ENCODE results near the gene SAE1.

Gene SAE1

GRCh38 chr19:47146920-47147319 lies 16.3 kb downstream of the SAE1 start:
- no peaks in the 10 kb centered on the region for H3K9me3 Mint-ChIP-seq
- H3K36me3 Mint-ChIP-seq (ENCODE audit: low read depth): peaks cover 71% of the 10 kb centered on the region
- no peak for TF ChIP-seq CTCF (IDR thresholded peaks at IDR 0.05; ENCODE audit: unreplicated experiment in 3 of 3)
- no peak overlapping the region for H3K27ac Mint-ChIP-seq
- peaks cover 22% of the 10 kb centered on the region for H3K4me1 Mint-ChIP-seq
- H3K27me3 Mint-ChIP-seq (ENCODE audit: low read depth): no peaks in the 10 kb centered on the region
- H3K4me3 Mint-ChIP-seq: no peak overlapping the region

- TF ChIP-seq CTCF (IDR thresholded peaks at IDR 0.05; ENCODE audit: unreplicated experiment in 3 of 3): no peak
- peaks cover 67% of the 10 kb centered on the region for H3K36me3 Mint-ChIP-seq (ENCODE audit: low read depth)
- H3K9me3 Mint-ChIP-seq: no peaks in the 10 kb centered on the region
- H3K4me1 Mint-ChIP-seq: peaks cover 26% of the 10 kb centered on the region
- no peaks in the 10 kb centered on the region for H3K27me3 Mint-ChIP-seq (ENCODE audit: low read depth)
- H3K4me3 Mint-ChIP-seq: no peak overlapping the region
- H3K27ac Mint-ChIP-seq: peak overlapping the region; percentile 77 to 89 (median 84)
Measured at GRCh38 chr19:47151627-47152026, 21.0 kb downstream of the SAE1 start.

GRCh38 chr19:47152205-47152604 lies 21.6 kb downstream of the SAE1 start:
- TF ChIP-seq CTCF (IDR thresholded peaks at IDR 0.05; ENCODE audit: unreplicated experiment in 3 of 3): no peak
- Mint-ChIP-seq H3K27me3 (ENCODE audit: low read depth) (no peaks in the 10 kb centered on the region), H3K9me3 (no peaks in the 10 kb centered on the region), H3K27ac (peak overlapping the region; percentile 17 to 89 (median 84)), H3K36me3 (ENCODE audit: low read depth) (peaks cover 67% of the 10 kb centered on the region), H3K4me3 (no peak overlapping the region), H3K4me1 (peaks cover 27% of the 10 kb centered on the region)

GRCh38 chr19:47152632-47153031 lies 22.0 kb downstream of the SAE1 start:
- peaks cover 31% of the 10 kb centered on the region for H3K4me1 Mint-ChIP-seq
- H3K36me3 Mint-ChIP-seq (ENCODE audit: low read depth): peaks cover 69% of the 10 kb centered on the region
- H3K9me3 Mint-ChIP-seq: no peaks in the 10 kb centered on the region
- H3K27me3 Mint-ChIP-seq (ENCODE audit: low read depth): no peaks in the 10 kb centered on the region
- no peak overlapping the region for H3K4me3 Mint-ChIP-seq
- TF ChIP-seq CTCF (IDR thresholded peaks at IDR 0.05; ENCODE audit: unreplicated experiment in 3 of 3): no peak
- peak overlapping the region; percentile 17 to 89 (median 84) for H3K27ac Mint-ChIP-seq

GRCh38 chr19:47153266-47153665 lies 22.6 kb downstream of the SAE1 start:
- Mint-ChIP-seq H3K4me3 (no peak overlapping the region), H3K4me1 (peaks cover 38% of the 10 kb centered on the region), H3K9me3 (no peaks in the 10 kb centered on the region), H3K27me3 (ENCODE audit: low read depth) (no peaks in the 10 kb centered on the region), H3K27ac (peak overlapping the region; percentile 17 to 89 (median 84)), H3K36me3 (ENCODE audit: low read depth) (peaks cover 67% of the 10 kb centered on the region)
- TF ChIP-seq CTCF (IDR thresholded peaks at IDR 0.05; ENCODE audit: unreplicated experiment in 3 of 3): no peak

- H3K36me3 Mint-ChIP-seq (ENCODE audit: low read depth): peaks cover 67% of the 10 kb centered on the region
- H3K27ac Mint-ChIP-seq: peak overlapping the region; percentile 84 to 95 (median 93)
- peak overlapping the region in 2 of 3 experiments; percentile 5 to 20 for H3K4me3 Mint-ChIP-seq
- no peaks in the 10 kb centered on the region for H3K9me3 Mint-ChIP-seq
- peaks cover 49% of the 10 kb centered on the region for H3K4me1 Mint-ChIP-seq
- TF ChIP-seq CTCF (IDR thresholded peaks at IDR 0.05; ENCODE audit: unreplicated experiment in 3 of 3): no peak
- no peaks in the 10 kb centered on the region for H3K27me3 Mint-ChIP-seq (ENCODE audit: low read depth)
Measured at GRCh38 chr19:47155148-47155547, 24.5 kb downstream of the SAE1 start.

Data from nephron (organoid).